DND-41 (cell line): ENCODE results near the gene KIAA1671.

Source experiments
- EZH2 ChIP-seq: IDR thresholded peaks from 3 replicates; pipeline ENCODE4 v1.6.1; 2012; ENCODE audit warnings: borderline replicate concordance, low read depth, mild to moderate bottlenecking, moderate library complexity, low read length, inconsistent platforms; ENCODE audit not compliant: severe bottlenecking
- TF ChIP-seq, protein P1 (sequence below): IDR thresholded peaks from 2 replicates; pipeline ENCODE4 v1.5.1; 2012; ENCODE audit warnings: borderline replicate concordance, low read length, moderate library complexity, mild to moderate bottlenecking; ENCODE audit not compliant: poor library complexity, severe bottlenecking; ENCODE audit errors: extremely low read depth

- TF ChIP-seq, protein P1, sequence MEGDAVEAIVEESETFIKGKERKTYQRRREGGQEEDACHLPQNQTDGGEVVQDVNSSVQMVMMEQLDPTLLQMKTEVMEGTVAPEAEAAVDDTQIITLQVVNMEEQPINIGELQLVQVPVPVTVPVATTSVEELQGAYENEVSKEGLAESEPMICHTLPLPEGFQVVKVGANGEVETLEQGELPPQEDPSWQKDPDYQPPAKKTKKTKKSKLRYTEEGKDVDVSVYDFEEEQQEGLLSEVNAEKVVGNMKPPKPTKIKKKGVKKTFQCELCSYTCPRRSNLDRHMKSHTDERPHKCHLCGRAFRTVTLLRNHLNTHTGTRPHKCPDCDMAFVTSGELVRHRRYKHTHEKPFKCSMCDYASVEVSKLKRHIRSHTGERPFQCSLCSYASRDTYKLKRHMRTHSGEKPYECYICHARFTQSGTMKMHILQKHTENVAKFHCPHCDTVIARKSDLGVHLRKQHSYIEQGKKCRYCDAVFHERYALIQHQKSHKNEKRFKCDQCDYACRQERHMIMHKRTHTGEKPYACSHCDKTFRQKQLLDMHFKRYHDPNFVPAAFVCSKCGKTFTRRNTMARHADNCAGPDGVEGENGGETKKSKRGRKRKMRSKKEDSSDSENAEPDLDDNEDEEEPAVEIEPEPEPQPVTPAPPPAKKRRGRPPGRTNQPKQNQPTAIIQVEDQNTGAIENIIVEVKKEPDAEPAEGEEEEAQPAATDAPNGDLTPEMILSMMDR, result no peak
- TF ChIP-seq EZH2, result no peak
Observed at GRCh38 chr22:25228822-25229221, 276.3 kb downstream of the KIAA1671 start.
